ENCODE results near the gene TTYH1. TPM values are rescaled to one million over a fixed set of nuclear protein-coding genes. Genes with fewer than 3 reads are reported as not detected.

TTYH1 gene
- total RNA-seq, 1 donor from 2014 or later: not detected

GRCh38 chr19:54391589-54392061 lies 23.6 kb upstream of the TTYH1 start:
- no peak for DNase-seq (ENCODE audit: low read depth)

GRCh38 chr19:54392105-54392504 lies 23.2 kb upstream of the TTYH1 start:
- no peak for DNase-seq (ENCODE audit: low read depth)

- no peak for DNase-seq (ENCODE audit: low read depth)
Observed at GRCh38 chr19:54393381-54393780, 21.9 kb upstream of the TTYH1 start.

GRCh38 chr19:54395685-54396084 lies 19.6 kb upstream of the TTYH1 start:
- DNase-seq (ENCODE audit: low read depth): no peak

GRCh38 chr19:54399189-54399588 lies 16.1 kb upstream of the TTYH1 start:
- no peak for DNase-seq (ENCODE audit: low read depth)

GRCh38 chr19:54400913-54401312 lies 14.4 kb upstream of the TTYH1 start:
- DNase-seq (ENCODE audit: low read depth): no peak

- no peak for DNase-seq (ENCODE audit: low read depth)
Observed at GRCh38 chr19:54403054-54403453, 12.2 kb upstream of the TTYH1 start.

GRCh38 chr19:54405628-54406027 lies 9.6 kb upstream of the TTYH1 start:
- no peak for DNase-seq (ENCODE audit: low read depth)

- no peak for DNase-seq (ENCODE audit: low read depth)
Observed at GRCh38 chr19:54407780-54408179, 7.5 kb upstream of the TTYH1 start.

- no peak for DNase-seq (ENCODE audit: low read depth)
Observed at GRCh38 chr19:54408456-54409026, 6.7 kb upstream of the TTYH1 start.

- no peak for DNase-seq (ENCODE audit: low read depth)
Observed at GRCh38 chr19:54411033-54411432, 4.2 kb upstream of the TTYH1 start.

- DNase-seq (ENCODE audit: low read depth): no peak
Observed at GRCh38 chr19:54412877-54413276, 2.4 kb upstream of the TTYH1 start.

GRCh38 chr19:54414156-54414555 lies 1.1 kb upstream of the TTYH1 start:
- DNase-seq (ENCODE audit: low read depth): no peak

- no peak for DNase-seq (ENCODE audit: low read depth)
Observed at GRCh38 chr19:54415901-54416673, 823 bp downstream of the TTYH1 start.

GRCh38 chr19:54416695-54417491 lies 1.6 kb downstream of the TTYH1 start:
- DNase-seq (ENCODE audit: low read depth): no peak

GRCh38 chr19:54418030-54418929 lies 3.0 kb downstream of the TTYH1 start:
- peak; percentile 12 for DNase-seq (ENCODE audit: low read depth)

GRCh38 chr19:54418930-54419800 lies 3.9 kb downstream of the TTYH1 start:
- DNase-seq (ENCODE audit: low read depth): no peak

- no peak for DNase-seq (ENCODE audit: low read depth)
Observed at GRCh38 chr19:54420068-54420382, 4.8 kb downstream of the TTYH1 start.

- no peak for DNase-seq (ENCODE audit: low read depth)
Observed at GRCh38 chr19:54420383-54421168, 5.3 kb downstream of the TTYH1 start.

- no peak for DNase-seq (ENCODE audit: low read depth)
Observed at GRCh38 chr19:54421169-54421516, 5.9 kb downstream of the TTYH1 start.
